T-helper 2 cell treated with Interferon-gamma antibody and Interleukin-4, amounts not matched to agents 5 μg/mL and 100 μg/mL, for 36 hours (primary cell): Measurements from ENCODE around the gene PGA5.

ENCODE experiments used
- DNase-seq: peaks from one replicate; pipeline ENCODE4 v3.0.0; 2021; ENCODE audit warnings: low spot score
- H3K27ac Mint-ChIP-seq: one replicate; pipeline ENCODE4 v1.8.0; 2021; ENCODE audit warnings: mild to moderate bottlenecking, mixed read lengths
- H3K27me3 Mint-ChIP-seq: one replicate; pipeline ENCODE4 v1.8.0; 2021; ENCODE audit warnings: low read depth, mixed read lengths
- H3K36me3 Mint-ChIP-seq: one replicate; pipeline ENCODE4 v1.8.0; 2021; ENCODE audit warnings: low read depth, mixed read lengths
- H3K4me1 Mint-ChIP-seq: one replicate; pipeline ENCODE4 v1.8.0; 2021; ENCODE audit warnings: low read depth, mixed read lengths
- H3K4me3 Mint-ChIP-seq: one replicate; pipeline ENCODE4 v1.8.0; 2022; ENCODE audit warnings: mild to moderate bottlenecking, moderate library complexity, mixed read lengths
- H3K9me3 Mint-ChIP-seq: one replicate; pipeline ENCODE4 v1.8.0; 2021; ENCODE audit warnings: mixed read lengths

Gene PGA5

DNA sequence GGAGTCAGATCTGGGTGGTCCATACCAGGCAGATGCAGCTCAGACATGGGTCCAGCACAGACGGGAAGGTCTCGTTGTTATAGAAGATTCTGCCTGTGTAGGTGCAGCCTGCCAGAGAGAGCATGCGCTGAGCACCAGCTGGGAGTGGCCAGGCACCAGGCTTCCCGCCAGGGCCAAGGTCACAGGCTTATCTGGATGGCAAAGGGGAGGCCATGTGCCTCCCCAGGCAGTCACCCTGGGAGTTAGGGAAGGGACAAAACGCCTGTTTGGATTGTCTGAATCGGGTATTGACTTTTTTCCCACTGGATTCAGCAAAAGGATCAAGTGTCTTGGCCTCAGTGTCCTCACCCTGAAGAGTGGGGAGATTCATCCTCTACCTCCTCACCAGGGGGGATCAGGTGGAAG is 26.5 kb downstream of the PGA5 start:
- Mint-ChIP-seq H3K36me3 (no peaks in the 10 kb centered on the region), H3K4me3 (no peak overlapping the region), H3K4me1 (no peaks in the 10 kb centered on the region), H3K27ac (no peak overlapping the region), H3K27me3 (no peaks in the 10 kb centered on the region), H3K9me3 (no peaks in the 10 kb centered on the region)
- no peak for DNase-seq

DNA sequence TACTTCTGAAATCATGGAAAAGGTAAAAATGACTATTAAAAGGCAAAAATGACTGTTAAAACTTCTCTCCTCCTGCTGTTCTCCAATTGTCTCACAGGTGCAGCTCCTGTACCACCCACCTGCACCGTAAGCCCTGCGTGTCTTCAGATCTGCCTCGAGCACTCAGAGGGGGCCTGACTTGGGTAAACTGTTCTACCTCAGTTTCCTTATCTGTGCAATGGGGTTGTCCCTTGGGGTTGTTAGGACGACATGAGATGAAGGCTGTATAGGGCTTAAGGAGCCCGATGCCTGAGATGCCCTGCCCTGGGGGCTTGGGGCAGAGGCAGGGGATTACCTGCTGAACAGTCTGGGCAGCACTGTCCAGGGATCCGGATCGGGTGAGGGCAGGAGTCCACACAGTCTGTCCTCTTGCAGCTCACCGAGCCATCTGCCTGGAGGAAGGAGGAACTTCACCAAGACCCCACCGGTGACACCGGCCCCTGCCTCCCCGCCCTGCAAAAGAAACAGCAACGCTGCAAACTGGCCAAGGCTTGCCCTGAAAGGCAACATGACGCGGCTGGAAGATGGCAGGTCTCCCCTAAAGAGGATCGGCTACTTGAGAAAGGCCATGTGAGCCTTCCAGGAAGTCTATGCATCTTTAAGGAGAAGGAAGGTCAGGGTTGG is 27.7 kb downstream of the PGA5 start:
- Mint-ChIP-seq H3K4me1 (no peaks in the 10 kb centered on the region), H3K36me3 (no peaks in the 10 kb centered on the region), H3K4me3 (no peak overlapping the region), H3K9me3 (no peaks in the 10 kb centered on the region), H3K27ac (no peak overlapping the region), H3K27me3 (no peaks in the 10 kb centered on the region)
- no peak for DNase-seq

DNA sequence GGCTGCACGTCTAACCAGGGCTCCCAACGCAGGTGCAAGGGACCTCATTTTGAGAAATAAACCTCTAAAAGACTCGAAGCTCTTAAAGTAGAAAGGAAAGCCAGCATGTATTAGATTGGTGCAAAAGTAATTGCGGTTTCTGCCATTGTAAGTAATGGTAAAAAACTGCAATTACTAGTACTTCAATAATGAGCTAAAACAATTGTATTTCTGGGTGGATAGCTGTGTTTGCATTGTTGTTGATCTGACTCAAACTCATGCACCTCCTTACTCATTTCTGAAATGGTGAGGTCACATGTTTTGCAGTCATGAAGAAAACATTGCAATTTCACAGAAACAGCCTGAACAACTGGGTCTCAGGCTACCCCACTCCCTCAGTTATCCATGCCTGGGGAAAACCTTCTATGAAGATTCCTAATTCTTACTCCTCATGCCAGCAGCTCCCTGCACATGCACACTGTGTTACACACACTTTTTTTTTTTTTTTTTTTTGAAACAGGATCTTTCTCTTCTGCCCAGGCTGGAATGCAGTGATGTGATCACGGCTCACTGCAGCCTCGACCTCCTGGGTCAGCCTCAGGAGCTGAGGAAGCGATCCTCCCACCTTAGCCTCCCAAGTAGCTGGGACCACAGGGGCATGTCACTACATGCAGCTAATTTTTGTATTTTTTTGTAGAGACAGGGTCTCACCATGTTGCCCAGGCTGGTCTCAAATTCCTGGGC is 29.5 kb downstream of the PGA5 start:
- H3K4me3 Mint-ChIP-seq = no peak overlapping the region
- peak; percentile 11 for DNase-seq
- H3K36me3 Mint-ChIP-seq = no peaks in the 10 kb centered on the region
- H3K27ac Mint-ChIP-seq = no peak overlapping the region
- H3K9me3 Mint-ChIP-seq = no peaks in the 10 kb centered on the region
- H3K4me1 Mint-ChIP-seq = no peaks in the 10 kb centered on the region
- no peaks in the 10 kb centered on the region for H3K27me3 Mint-ChIP-seq

DNA sequence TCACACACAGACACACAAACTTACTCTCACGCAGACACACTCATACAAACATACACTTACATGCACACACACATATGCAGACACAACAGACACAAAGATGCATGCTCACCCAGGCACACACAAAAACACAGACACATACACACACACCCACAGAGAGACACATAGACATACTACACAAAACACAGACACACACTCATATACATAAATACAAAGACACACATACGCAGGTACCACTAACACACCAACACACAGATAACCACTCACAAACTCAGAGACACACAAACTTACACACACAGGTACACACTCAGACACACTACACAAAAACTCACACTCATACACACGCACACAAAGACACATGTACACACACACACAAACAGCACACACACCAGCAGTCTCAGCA is 31.8 kb downstream of the PGA5 start:
- DNase-seq = no peak
- Mint-ChIP-seq H3K36me3 (no peaks in the 10 kb centered on the region), H3K27ac (no peak overlapping the region), H3K4me3 (no peak overlapping the region), H3K9me3 (no peaks in the 10 kb centered on the region), H3K27me3 (no peaks in the 10 kb centered on the region), H3K4me1 (no peaks in the 10 kb centered on the region)

DNA sequence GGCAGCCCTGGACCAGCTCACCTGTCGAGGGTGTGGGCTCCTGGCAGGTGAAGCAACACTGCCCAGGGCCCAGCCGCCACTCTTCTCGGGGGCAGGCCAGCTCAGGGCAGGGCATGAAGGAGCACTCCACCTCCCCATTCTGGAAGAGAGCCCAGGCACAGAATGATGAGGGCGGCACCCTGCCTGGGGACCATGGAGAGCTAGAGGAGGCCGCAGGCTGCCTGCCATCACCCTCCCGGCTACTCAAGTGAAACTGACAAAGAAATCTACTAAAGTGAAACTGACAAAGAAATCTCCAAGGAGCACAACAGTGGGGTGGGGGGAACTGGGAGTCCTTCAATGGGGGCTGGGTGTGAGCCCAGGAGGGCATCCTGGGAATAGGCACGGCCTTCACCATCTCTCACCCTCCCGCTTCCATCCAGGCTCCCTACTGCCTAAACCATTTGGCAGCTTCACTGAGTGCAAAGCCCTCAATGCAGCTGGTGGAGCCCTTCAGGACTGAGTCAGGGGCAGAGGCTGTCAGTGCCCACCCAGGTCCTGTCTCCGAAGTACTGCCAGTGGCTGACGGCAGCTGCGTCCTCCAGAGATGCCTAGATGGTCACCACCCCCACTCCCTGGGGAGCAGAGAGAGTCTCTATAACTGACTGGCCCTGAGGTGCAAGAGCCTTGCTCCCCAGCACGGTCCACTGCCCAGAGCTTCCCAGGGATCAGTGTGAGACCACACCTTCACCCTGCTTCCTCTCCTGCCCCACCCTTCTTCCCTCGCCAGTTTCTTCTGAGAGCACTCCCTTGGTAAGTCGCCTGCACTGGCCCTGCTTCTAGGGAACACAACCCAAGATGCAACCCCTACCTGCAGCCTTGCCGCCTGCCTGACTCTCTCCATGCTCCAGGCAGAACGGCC is 32.5 kb downstream of the PGA5 start:
- Mint-ChIP-seq H3K4me3 (no peak overlapping the region), H3K27me3 (no peaks in the 10 kb centered on the region), H3K36me3 (no peaks in the 10 kb centered on the region), H3K27ac (no peak overlapping the region), H3K9me3 (no peaks in the 10 kb centered on the region), H3K4me1 (no peaks in the 10 kb centered on the region)
- no peak for DNase-seq

DNA sequence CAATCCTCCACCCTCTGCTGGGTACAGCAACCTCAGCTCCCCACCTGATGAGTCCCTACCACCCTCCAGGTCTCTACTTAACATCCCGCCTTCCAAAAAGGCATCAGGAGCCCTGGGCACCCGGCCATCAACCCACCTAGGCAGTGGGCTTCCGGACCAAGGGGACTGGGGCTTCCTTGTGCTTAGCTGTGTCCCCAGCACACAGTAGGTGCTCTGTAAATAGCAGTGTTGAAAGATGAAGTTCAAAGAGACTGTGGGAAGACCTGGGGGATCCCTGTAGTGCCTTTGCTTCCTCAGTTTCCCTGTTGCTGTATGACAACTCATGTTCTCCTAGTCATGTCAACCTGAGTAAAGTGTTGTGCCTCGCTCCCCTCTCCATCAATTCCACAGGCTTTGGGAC is 33.1 kb downstream of the PGA5 start:
- Mint-ChIP-seq H3K36me3 (no peaks in the 10 kb centered on the region), H3K27ac (no peak overlapping the region), H3K4me3 (no peak overlapping the region), H3K4me1 (no peaks in the 10 kb centered on the region), H3K9me3 (no peaks in the 10 kb centered on the region), H3K27me3 (no peaks in the 10 kb centered on the region)
- DNase-seq = no peak

DNA sequence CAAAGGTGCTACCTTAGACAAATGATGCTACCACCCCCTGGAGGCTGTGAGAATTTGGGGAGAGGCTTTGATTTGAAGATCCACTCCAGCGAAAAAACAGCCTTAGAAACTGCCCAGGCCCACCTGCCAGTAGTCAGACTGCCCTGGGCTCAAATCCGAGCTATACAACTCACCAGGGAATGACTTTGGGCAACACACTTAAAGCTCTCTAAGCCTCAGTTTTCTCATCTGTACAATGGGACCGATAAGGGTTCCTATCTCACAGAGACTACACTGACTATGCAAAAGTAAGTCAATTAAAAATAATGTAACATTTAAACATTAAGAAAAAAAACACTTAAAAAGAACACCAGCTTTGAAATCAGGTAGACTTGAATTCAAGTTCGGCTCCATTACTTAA is 34.2 kb downstream of the PGA5 start:
- no peaks in the 10 kb centered on the region for H3K27me3 Mint-ChIP-seq
- no peak overlapping the region for H3K4me3 Mint-ChIP-seq
- H3K36me3 Mint-ChIP-seq = no peaks in the 10 kb centered on the region
- DNase-seq = no peak
- H3K9me3 Mint-ChIP-seq = no peaks in the 10 kb centered on the region
- no peaks in the 10 kb centered on the region for H3K4me1 Mint-ChIP-seq
- no peak overlapping the region for H3K27ac Mint-ChIP-seq

DNA sequence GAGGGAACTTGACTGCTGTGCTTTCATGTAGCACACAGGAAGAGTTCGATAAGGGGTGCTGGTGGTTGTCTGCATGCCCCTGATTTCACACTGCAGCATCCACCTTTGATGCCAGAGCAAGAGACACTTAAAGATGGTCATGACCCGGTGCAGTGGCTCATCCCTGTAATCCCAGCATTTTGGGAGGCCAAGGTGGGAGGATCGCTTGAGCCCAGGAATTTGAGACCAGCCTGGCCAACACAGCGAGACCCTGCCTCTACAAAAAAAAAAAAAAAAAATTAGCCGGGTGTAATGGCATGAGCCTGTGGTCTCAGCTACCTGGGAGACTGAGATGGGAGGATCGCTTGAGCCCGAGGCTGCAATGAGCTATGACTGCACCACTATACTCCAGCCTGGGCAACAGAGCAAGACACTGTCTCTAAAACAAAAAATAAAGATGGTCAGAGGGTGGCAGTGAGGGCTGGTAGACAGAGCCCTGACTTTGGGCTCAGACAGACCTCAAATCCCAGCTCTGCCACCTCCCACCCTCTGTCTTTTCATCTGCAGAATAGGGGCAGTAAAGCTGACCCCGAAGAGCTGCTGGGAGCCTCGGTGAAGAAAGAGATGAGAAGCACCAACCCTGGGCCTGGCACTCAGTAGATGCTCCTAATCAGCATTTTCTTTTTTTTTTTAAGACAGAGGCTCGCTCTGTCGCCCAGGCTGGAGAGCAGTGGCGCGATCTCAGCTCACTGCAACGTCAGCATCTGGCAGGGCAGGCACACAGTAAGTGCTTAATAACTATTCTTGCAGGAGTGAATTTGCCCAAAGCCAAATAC is 36.4 kb downstream of the PGA5 start:
- no peak overlapping the region for H3K4me3 Mint-ChIP-seq
- no peaks in the 10 kb centered on the region for H3K27me3 Mint-ChIP-seq
- H3K4me1 Mint-ChIP-seq = no peaks in the 10 kb centered on the region
- no peaks in the 10 kb centered on the region for H3K36me3 Mint-ChIP-seq
- DNase-seq = no peak
- H3K27ac Mint-ChIP-seq = no peak overlapping the region
- H3K9me3 Mint-ChIP-seq = no peaks in the 10 kb centered on the region

DNA sequence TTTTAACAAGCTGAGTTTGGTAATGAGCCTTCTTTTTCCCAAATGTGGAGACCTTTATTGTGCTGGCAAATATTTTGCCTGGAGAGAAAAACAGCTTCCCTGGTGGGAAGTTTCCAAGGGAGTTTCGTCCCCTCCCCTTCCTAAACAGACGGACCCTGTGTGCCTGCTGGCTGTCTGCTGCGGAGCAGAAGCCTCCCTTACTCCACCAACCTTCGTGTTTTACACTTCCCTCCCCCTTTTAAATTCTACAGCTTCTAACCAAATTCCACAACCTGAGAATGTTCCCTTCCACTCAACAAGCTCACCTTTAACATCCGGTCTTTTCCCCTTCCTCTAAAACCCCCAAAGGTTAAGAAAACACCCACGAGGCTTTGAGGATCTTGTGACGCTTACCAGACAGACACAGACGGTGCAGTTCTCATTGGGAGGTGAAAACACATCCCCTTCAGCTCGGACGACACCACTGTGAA is 37.1 kb downstream of the PGA5 start:
- no peaks in the 10 kb centered on the region for H3K9me3 Mint-ChIP-seq
- H3K27me3 Mint-ChIP-seq = no peaks in the 10 kb centered on the region
- H3K36me3 Mint-ChIP-seq = no peaks in the 10 kb centered on the region
- no peak for DNase-seq
- no peak overlapping the region for H3K4me3 Mint-ChIP-seq
- no peak overlapping the region for H3K27ac Mint-ChIP-seq
- H3K4me1 Mint-ChIP-seq = no peaks in the 10 kb centered on the region

DNA sequence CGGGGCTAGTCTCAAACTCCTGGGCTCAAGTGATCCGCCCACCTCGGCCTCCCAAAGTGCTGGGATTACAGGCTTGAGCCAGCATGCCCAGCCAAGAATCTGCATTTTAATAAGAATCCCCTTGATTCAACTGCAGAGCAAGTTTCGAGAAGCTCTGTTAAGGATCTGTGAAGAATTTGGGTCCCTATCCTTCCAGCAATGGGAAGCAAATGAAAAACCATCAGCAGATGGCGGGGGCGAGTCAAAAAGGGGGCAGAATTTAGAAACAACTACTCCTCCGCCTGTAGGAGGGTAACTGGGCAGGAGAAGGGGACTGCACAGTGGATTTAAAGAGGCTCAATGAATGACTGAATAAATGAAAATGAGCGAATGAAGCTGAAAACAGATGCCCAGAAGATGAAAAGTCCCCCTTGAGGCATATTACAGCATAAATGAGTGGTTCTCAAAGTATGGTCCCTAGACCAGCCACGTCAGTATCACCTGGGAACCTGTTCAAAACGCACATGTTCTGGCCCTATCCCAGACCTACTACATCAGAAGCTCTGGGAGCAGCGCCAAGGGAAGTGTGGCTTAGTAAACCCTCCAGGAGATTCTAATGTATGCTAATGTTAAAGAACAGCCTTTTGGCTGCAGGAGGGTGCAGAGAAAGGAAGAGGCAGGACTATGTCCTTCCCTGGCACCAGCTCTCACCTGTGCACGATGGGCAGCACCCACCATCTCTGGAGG is 39.1 kb downstream of the PGA5 start:
- Mint-ChIP-seq H3K36me3 (no peaks in the 10 kb centered on the region), H3K27me3 (no peaks in the 10 kb centered on the region), H3K4me1 (no peaks in the 10 kb centered on the region), H3K9me3 (no peaks in the 10 kb centered on the region), H3K27ac (no peak overlapping the region), H3K4me3 (no peak overlapping the region)
- DNase-seq = no peak

DNA sequence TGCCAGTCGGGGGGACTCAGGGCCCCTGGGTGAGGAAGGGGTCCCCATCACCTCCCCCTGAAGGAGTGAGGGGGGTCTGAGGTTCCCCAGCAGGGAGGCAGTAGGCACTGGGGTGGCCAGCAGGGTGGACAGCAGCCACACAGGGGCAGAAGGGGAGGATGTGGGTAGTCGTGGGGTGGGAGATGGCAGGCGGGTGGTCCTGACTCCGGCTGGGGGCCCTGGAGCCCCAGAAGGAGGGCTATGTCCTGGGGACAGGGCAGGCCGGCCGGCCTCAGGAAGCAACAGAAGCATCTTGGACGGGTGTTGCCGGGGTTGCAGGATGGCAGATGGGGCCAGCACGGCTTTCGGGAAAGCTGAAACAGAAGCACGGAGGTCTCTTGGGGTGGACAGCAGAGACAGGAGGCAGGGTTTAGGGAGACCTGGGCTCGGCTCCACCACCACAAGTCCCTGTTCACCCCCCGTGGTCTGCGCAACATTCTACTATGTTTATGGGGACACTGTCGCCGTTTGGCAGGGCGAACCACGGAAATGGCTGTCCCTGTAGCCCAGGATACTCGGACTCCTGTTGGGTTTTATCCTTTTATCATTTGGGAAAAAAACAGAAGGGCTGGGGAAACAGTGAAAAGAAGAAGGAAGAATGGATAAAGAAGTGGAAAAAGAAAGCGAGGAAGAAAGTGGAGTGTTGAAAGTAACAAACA is 40.1 kb downstream of the PGA5 start:
- Mint-ChIP-seq H3K27me3 (no peaks in the 10 kb centered on the region), H3K4me1 (no peaks in the 10 kb centered on the region), H3K9me3 (no peaks in the 10 kb centered on the region), H3K36me3 (peaks cover 1% of the 10 kb centered on the region), H3K4me3 (no peak overlapping the region), H3K27ac (no peak overlapping the region)
- DNase-seq = no peak

DNA sequence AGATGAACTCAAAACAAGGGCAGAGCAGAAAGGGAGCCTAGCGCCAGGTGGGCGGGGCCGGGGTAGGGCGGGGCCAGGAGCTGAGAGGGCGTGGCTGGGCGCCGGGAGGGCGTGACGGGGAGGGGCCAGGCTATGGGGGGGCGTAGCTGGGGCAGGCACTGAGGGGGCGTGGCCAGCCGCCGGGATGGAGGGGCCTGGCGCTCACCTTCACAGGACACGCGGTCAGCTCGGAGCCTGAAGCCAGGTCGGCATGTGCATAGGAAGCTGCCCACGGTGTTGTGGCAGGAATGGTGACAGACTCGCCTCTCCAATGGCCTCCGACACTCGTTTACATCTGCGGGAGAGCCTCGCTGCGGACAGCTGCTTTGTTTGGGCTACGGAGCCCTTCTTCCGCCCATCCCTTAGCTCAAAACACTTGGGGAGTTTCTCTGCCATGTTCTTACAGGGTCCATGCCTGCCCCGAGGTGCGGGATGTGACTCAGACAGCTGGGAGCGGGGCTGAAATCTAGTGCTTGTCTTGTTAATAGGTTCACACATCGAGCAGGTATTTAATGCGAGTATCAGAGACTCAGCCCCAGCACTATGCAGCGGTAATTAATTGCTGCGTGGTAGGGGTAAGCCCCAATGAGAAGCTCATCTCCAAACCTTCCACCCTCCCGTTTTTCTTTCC is 40.7 kb downstream of the PGA5 start:
- DNase-seq = no peak
- Mint-ChIP-seq H3K27me3 (no peaks in the 10 kb centered on the region), H3K36me3 (peaks cover 1% of the 10 kb centered on the region), H3K4me3 (no peak overlapping the region), H3K4me1 (no peaks in the 10 kb centered on the region), H3K27ac (no peak overlapping the region), H3K9me3 (no peaks in the 10 kb centered on the region)
